Measurements from ENCODE around the gene RNF141.

GRCh38 chr11:10540546-10540914 lies 457 bp downstream of the RNF141 start:
- TF ChIP-seq, protein P1, sequence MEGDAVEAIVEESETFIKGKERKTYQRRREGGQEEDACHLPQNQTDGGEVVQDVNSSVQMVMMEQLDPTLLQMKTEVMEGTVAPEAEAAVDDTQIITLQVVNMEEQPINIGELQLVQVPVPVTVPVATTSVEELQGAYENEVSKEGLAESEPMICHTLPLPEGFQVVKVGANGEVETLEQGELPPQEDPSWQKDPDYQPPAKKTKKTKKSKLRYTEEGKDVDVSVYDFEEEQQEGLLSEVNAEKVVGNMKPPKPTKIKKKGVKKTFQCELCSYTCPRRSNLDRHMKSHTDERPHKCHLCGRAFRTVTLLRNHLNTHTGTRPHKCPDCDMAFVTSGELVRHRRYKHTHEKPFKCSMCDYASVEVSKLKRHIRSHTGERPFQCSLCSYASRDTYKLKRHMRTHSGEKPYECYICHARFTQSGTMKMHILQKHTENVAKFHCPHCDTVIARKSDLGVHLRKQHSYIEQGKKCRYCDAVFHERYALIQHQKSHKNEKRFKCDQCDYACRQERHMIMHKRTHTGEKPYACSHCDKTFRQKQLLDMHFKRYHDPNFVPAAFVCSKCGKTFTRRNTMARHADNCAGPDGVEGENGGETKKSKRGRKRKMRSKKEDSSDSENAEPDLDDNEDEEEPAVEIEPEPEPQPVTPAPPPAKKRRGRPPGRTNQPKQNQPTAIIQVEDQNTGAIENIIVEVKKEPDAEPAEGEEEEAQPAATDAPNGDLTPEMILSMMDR (IDR thresholded peaks at IDR 0.05; ENCODE audit: poor library complexity, severe bottlenecking) = no peak
- TF ChIP-seq, protein P2, sequence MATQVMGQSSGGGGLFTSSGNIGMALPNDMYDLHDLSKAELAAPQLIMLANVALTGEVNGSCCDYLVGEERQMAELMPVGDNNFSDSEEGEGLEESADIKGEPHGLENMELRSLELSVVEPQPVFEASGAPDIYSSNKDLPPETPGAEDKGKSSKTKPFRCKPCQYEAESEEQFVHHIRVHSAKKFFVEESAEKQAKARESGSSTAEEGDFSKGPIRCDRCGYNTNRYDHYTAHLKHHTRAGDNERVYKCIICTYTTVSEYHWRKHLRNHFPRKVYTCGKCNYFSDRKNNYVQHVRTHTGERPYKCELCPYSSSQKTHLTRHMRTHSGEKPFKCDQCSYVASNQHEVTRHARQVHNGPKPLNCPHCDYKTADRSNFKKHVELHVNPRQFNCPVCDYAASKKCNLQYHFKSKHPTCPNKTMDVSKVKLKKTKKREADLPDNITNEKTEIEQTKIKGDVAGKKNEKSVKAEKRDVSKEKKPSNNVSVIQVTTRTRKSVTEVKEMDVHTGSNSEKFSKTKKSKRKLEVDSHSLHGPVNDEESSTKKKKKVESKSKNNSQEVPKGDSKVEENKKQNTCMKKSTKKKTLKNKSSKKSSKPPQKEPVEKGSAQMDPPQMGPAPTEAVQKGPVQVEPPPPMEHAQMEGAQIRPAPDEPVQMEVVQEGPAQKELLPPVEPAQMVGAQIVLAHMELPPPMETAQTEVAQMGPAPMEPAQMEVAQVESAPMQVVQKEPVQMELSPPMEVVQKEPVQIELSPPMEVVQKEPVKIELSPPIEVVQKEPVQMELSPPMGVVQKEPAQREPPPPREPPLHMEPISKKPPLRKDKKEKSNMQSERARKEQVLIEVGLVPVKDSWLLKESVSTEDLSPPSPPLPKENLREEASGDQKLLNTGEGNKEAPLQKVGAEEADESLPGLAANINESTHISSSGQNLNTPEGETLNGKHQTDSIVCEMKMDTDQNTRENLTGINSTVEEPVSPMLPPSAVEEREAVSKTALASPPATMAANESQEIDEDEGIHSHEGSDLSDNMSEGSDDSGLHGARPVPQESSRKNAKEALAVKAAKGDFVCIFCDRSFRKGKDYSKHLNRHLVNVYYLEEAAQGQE (IDR thresholded peaks at IDR 0.05; ENCODE audit: borderline replicate concordance) = no peak
- TF ChIP-seq SMC3 (conservative IDR thresholded peaks at IDR 0.05; ENCODE audit: poor library complexity) = no peak

Data from neural cell (in vitro differentiated cells).